Stimulated activated CD8-positive, alpha-beta memory T cell treated with anti-CD3 and anti-CD28 coated beads, Interleukin-12 subunit alpha, Interleukin-12 subunit beta, amount 100 ng/mL, for 1 hour (primary cell): ENCODE results near the gene RPS19.

Experiments
- DNase-seq: peaks from one replicate; pipeline ENCODE4 v3.0.0-alpha.2; 2020; ENCODE audit warnings: low read depth

Gene RPS19

DNA sequence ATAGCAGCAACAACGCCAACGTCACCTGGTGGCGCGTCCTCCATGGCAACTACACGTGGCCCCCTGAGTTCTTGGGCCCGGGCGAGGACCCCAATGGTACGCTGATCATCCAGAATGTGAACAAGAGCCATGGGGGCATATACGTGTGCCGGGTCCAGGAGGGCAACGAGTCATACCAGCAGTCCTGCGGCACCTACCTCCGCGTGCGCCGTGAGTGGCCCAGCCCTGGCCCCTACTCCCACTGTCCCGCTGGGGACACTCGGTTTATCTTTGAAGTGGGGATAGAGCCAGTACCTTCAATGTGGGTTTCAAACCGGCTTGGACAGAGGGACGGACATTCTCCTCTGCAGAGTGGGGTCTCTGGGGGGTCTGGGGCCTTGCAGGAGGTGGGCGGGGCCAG is 19.0 kb downstream of the RPS19 start:
- no peak for DNase-seq

DNA sequence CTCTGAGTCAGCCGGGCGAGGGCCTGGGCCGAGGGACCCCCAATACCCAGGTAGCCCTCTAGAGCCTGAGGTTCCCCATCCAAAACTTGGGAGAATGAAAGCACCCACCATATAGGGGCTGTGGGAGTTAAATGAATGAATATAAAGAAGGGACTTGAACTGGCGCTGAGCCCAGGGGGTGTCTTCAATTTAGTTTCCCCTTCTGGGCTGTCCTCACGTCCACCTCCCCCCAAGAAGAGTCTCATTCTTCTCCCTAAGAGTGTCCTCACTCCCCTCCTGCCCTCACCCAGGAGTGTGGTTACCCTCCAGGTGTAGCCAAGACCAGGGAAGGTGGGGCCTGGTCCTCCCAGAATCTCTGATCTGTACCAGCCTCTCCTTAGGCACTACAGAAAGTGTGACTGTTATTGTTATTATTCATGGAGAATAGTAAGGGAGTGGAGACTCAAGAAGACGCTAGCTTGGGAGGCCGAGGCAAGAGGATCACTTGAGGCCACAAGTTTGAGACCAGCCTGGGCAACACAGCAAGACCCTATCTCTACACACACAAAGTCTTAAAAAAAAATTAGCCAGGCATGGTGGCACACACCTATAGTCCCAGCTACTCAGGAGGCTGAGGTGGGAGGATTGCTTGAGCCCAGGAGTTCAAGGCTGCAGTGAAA is 19.7 kb downstream of the RPS19 start:
- DNase-seq = no peak

DNA sequence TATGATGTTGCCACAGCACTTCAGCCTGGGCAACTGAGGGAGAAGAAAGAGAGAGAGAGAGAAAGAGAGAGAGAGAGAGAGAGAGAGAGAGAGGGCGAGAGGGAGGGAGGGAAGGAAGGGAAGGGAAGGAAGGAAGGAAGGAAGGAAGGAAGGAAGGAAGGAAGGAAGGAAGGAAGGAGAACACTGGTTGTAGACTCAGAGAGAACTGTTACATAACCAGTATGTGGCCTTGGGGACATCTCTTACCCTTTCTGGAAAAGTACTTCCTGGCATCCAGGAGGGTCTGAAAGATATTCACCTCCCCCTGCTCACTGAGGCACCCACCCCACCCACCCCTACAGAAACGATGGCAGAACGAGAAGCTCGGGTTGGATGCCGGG is 20.3 kb downstream of the RPS19 start:
- no peak for DNase-seq

DNA sequence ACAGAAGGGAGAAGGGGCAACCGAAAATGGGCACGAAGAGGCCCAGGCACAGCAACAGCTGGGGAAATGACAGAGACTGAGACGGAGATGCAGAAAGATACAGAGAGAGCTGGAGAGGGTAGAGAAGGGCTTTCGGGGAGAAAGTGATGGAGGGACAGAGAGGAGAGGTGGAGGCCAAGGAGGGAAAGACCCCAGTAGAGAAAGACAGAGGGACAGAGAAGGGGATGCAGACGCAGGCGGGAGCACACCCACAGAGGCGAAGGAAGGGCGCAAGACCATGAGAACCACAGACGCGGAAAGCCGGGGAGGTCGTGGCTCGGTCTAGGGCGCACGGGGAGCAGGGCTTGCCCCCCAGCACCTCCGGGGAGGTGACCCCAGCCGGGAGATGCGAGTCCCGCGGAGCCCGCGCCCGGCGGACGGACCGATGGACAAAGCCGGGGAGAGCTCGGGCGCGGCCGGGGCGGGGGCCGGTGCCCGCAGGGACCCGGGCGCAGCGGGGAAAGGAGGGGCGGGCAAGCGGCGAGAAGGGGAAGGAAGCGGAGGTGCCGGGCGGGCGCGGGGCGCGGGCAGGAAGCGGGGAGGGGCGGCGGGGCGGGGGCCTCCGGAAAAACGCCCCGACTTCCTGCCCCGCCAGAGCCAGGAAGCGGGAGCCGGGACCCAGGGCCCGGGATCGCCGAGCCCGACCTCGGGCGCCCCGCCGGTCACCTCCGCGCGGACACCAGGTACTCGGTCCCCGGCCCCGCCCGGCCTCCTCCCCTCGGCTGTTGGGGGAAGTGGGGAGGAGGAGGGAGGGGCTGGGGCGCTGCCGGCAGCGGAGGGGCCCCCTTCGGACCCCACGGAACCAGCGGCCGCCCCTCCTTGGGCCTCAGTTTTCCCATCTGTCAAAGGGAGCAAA is 22.8 kb downstream of the RPS19 start, which contains the start of gene ARHGEF1:
TSS of gene ARHGEF1 (plus strand) at position 617 of the 895 bp plus-strand sequence. CDS start 4,899 bp downstream, outside the sequence.
- peak; percentile 44 for DNase-seq

DNA sequence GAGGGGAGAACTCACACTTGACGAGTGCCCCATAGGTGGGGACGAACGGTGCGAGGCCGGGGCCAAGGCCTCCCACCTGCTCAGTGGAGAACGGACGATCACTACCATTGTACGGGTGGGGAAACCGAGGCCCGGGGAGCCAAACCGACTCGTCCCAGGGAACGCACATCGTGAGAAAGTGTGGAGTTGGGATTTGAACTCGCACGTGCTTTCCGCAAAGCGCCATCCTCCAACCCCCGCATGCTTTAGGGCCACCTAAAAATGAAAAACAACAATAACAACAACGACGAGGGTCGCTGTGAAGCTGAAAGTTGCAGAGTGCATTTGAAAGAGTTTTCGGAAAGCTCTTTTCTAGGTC is 23.4 kb downstream of the RPS19 start:
- no peak for DNase-seq

DNA sequence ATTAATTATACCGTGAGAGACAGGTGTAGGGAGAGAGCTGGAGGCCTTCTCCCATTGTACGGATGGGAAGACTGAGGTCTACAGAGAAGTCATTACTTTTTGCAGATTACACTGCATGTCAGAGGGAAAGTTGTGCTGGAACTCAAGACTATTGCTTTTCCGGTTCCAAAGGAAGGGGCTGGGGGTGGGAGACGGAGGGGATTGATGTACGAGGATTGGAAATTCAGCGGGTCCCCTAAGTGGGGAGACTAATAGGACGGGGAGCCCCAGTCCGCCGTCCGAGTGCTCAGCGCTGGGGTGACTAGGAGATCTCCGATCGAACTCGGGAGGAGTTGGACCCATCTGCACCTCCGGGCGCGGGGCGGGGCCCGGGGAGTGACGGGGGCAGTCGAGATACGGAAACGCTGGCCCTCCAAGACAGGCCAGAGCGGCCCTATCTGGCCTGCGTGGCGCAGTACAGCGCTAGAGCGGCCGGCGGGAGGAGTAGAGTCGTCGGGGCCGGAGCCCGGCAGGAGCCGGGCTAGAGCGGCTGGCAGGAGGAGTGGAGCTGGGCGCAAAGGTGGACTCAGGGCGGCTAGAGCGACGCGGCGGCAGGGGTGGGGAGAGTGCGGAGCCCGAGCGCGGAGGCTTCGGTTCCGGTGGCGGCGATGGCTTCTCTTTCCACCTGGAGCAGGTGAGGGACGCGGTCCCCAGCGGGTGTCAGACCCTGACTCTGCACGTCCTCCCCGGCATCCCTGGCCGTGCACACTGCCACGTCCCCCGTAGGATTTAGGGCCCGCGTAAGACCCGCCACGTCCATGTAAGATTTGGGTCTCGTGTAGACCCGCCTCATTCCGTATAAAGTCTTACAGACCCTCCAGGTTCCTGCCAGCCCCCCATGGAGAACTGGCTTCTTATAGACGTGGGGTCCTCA is 24.0 kb downstream of the RPS19 start:
- peak; percentile 80 for DNase-seq

DNA sequence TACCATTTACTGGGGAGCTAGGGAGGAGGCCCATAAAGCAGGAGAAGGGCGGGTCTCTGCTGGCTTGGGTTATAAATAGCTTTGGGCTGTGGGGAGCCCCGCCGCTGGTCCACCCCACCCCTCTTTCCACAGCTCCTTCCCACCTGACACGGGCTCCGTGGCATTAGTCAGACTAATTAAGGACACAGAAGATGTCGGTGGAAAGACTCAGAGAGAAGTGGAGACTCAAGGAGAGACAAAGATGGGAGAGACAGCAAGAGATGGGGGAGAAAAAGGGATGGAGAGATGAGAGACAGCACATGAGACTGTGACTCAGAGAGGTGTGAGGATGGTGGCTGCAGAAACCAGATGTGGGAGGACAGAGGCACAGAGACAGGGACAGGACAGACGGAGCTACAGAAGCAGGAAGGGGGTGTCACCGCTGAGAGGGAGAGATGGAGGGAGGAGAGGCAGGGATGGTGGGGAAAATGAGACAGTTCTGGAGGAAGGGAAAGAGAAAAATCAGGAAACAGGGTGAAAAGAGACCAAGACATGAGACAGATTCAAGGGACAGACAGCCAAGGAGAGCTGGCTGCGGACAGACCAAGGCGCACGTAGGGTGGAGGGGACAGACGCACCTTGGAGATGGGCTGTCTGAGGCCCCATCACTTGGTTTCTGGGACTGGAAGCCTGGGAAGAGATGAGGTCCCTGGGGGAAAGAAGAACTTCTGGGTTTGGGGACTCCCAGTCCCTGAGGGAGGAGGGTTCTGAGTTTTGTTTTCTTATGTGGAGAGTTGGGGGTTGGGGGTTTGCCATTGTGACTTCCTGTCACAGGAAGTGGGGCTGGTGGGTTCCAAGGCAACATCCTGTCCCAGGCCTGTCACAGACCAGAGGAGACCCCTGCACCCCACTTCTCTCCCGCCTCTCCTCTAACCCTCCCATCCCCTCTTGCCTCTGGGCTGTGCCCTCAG is 27.0 kb downstream of the RPS19 start:
- peak; percentile 50 for DNase-seq

DNA sequence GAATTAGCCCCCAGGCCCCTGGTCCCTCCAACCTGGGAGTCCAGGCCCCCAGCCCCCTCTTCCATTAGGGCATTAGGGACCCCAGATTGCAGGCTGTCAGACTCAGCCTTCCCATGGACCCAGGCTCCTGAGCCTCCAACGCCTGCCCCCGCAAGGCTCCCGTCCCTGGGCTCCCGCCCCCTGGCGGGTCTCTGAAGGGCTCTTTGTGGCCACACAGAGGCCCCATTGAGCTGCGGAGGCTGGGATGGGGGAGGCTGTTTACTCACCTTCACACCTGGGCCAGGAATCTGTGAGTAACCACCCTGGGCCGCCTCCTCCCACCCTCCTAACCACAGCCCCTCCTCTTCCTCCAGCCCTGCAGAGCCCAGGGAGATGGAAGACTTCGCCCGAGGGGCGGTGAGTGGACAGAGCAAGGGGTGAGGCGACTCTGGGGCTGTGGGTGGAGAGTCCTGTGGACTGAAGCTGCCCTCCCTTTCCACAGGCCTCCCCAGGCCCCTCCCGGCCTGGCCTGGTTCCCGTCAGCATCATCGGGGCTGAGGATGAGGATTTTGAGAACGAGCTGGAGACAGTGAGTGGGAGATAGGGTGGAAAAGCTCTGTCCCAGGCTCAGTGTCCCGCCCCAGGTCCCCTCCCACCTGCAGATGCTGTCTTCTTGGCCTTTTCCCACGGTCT is 27.8 kb downstream of the RPS19 start:
- peak; percentile 84 for DNase-seq

DNA sequence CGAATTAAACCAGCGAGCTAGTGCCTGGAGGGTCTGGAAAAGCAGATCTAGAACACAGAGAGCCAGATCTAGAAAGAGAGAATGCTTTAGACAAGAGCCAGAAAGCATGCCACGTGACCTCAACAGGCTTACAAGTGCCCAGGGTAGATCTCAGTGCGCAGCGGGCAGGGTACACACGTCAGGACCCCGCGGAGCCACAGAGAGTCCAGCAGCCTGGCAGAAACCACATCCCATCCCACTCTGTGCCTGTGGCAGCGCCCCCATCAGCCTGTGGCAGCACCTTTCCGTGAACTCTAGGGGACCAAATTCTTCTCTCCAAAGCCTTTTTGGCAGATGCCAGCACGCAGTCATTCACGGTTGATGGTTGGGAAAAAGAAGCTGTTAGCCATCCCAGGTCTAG is 28.9 kb downstream of the RPS19 start:
- DNase-seq = no peak

DNA sequence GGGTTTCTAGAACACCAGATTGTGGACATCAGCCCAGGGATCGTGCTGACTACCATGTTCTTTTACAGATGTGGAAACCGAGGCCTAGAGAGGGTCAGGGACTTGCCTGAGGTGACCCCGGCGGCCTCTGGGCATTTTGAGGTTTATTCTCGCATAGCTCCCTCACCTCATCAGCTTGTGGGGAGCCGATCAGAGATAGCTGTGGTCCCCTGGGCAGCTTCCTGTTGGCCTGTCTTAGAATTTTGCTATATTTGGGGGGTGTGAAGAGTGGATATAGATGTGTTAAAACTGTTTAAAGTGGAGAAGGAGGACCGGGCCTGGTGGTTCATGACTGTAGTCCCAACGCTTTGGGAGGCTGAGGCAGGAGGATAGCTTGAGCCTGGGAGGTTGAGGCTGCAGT is 29.8 kb downstream of the RPS19 start:
- no peak for DNase-seq

DNA sequence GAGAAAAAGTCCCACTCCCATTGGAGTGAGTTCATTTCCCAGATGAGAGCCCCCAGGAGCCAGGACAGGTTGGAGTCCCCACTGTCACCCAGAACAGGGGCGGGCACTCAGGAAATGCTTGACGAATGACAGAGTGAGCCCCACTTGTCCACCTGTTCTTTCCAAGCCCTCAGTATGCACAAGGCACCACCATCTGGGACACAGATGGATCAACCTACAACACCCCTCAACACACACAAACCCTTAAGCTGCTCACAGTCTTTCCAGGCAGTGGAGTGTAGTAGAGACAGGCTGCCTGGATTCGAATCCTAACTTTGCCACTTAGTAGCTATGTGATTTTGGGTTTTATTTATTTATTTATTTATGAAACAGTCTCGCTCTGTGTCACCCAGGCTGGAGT is 30.9 kb downstream of the RPS19 start:
- DNase-seq = no peak

DNA sequence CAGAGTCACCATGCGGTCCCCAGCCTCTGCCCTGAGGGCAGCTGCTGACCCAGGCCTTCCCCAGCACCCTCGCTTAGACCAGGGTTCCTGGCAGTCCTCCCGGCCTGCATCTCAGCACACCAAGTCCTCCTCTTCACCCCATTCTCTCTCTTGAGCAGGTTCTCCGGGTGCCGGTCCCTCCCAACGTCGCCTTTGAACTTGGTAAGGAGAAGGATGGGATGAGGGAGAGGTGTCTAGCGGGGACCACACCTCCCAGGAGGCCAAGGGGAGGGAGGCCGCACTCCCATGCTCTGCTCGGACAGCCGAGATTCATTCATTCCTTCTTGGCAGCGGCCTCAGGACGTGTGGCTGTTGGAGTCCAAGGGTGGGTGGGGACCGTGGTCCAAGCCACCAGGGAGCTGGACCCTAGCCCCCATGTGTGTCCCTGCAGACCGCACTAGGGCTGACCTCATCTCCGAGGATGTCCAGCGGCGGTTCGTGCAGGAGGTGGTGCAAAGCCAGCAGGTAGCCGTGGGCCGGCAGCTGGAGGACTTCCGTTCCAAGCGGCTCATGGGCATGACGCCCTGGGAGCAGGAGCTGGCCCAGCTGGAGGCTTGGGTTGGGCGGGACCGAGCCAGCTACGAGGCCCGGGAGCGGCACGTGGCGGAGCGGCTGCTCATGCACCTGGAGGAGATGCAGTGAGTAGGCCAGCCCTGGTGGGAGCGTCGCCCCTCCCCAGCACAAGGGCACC is 32.3 kb downstream of the RPS19 start:
- DNase-seq = no peak

DNA sequence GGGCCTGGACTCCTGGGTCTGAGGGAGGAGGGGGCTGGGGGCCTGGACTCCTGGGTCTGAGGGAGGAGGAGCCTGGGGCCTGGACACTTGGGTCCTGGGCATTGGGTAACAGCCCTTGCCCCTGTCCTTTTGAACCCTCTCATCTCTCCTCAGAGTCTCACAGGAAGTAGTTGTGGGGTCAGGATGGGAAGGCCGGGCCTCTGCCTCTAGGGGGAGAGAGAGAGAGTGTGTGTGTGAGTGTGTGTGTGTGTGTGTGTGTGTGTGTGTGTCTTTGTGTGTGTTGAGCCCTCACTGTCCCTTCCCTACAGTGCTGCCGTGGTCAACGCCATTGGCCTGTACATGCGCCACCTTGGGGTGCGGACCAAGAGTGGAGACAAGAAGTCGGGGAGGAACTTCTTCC is 33.8 kb downstream of the RPS19 start:
- DNase-seq = no peak

DNA sequence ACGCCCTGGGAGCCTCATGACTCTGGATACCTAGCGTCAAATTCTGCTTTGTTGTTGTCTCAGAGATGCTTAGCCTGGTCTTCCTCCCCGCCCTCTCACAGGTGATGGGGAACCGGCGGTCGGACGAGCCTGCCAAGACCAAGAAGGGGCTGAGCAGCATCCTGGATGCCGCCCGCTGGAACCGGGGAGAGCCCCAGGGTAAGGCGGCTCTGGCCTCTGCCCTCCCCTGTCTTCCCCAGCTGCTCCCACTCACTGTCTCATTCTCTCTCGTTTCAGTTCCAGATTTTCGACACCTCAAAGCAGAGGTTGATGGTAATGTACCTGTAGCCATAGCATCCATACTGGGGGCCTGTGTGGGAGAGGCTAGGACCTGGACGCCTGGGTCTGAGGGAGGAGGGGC is 34.3 kb downstream of the RPS19 start:
- no peak for DNase-seq

DNA sequence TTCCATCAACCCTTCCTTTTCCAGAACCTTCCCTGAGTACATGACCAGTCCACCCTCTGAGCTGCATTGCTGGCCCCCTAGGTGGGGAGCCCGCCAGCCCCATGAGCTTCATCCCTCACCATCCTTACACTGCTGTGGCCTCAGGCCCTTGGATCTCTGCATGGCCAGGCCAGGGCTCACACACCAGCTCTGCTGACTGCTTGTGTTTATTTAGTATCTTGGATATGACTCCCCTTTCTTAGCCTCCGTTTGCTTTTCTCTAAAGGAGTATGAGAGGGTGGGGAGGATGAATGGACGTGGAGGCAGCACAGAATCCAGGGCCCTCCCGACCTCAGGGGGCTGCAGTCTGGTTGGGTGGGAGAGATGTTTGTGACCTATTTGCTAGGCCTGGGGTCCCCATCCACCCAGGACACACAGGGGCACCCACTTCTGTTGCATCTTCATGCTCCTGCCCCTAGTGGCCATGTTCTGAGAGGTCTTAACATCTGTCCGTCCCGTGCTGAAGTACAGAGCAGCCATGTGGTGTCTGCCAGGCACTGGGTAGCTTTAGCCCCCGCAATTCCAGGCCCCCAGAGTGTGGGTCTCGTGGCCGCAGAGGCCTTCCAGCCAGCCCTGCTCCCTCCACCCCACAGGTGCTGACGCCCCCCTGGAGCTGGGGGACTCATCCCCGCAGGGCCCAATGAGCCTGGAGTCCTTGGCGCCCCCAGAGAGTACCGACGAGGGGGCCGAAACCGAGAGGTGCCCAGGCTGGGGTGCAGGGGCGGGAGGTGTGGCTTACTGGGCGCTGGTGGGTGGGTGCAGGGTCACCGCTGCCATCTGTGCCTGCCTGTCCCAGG is 35.9 kb downstream of the RPS19 start:
- DNase-seq = no peak

DNA sequence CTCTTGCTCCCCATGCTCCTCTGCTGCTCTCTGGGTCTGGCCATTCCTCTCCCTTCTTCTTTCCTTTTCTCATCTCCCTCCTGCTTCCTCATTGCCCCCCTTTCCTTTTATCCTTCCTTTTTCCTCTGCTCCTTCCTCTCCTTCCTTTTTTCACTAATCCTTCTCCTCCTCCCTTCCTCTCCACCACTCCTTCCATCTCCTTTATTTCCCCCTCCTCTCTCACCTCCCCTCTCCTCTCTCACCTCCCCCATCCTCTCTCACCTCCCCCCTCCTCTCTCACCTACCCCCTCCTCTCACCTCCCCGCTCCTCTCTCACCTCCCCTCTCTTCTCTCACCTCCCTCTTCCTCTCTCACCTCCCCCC is 36.5 kb downstream of the RPS19 start:
- DNase-seq = no peak

DNA sequence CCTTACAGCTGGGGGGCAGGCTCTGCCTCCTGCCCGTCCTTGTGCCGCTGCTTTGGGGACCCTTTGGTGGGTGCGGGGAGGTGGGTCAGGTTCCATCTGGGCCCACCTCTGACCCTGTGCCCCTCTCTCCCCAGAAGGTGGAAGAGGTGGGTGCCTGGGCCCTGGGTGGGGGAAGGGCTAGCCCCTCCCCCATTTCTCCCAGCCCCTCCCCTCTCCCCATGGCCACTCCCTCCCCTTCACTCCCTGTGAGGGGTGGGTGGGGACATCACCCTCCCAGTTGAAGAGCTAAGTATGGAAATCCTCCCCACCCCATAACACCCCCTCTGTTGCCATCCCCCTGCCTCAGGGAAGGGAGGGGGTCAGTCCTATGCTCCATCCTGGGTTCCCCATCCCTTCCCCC is 37.1 kb downstream of the RPS19 start:
- DNase-seq = no peak

DNA sequence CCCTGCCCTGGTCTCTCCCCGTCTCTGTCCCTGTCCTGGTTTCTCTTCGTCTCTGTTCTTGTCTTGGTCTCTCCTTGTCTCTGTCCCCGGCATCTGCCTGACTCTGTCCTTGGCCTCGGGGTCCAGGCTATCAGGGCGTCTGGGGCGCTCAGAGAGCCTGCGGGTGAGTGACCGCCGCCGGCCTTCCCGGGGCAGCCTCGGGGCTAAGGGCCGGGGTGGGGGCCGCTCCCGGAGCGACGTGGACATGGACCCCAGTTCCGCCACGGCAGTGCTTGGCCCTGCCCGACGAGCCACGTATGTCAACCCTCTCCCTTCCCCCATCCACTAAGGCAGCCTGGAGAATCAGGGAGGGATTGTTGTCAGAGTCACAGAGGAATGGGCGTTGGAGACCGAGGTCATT is 37.8 kb downstream of the RPS19 start:
- DNase-seq = no peak

DNA sequence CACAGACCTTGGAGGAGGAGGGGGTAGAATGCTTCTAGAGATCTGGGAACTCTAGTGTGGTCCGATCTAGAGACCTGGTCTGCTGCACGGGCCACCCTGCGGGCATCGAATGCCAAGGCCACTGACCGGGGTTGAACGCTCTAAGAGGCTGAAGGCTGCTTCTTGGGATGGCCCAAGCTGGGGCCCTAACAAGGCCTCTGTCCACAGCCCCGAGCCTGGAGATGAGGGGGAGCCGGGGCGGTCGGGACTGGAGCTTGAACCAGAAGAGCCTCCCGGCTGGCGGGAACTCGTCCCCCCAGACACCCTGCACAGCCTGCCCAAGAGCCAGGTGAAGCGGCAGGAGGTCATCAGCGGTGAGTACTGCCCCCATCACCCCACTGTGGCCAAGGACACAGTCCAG is 38.2 kb downstream of the RPS19 start:
- no peak for DNase-seq
